B cell (primary cell): Measurements from ENCODE around the gene POLR2F.

ENCODE experiments used
- EZH2 ChIP-seq: IDR thresholded peaks from 2 replicates; pipeline ENCODE4 v1.6.1; 2012; ENCODE audit warnings: borderline replicate concordance, low read depth, mild to moderate bottlenecking, moderate library complexity, low read length; ENCODE audit not compliant: insufficient read depth, poor library complexity, severe bottlenecking
- TF ChIP-seq, protein P1 (sequence below): fragments of 200-600 bp; IDR thresholded peaks from one replicate; pipeline ENCODE4 v1.8.0; 2022; ENCODE audit warnings: antibody characterized with exemption, mild to moderate bottlenecking

DNA sequence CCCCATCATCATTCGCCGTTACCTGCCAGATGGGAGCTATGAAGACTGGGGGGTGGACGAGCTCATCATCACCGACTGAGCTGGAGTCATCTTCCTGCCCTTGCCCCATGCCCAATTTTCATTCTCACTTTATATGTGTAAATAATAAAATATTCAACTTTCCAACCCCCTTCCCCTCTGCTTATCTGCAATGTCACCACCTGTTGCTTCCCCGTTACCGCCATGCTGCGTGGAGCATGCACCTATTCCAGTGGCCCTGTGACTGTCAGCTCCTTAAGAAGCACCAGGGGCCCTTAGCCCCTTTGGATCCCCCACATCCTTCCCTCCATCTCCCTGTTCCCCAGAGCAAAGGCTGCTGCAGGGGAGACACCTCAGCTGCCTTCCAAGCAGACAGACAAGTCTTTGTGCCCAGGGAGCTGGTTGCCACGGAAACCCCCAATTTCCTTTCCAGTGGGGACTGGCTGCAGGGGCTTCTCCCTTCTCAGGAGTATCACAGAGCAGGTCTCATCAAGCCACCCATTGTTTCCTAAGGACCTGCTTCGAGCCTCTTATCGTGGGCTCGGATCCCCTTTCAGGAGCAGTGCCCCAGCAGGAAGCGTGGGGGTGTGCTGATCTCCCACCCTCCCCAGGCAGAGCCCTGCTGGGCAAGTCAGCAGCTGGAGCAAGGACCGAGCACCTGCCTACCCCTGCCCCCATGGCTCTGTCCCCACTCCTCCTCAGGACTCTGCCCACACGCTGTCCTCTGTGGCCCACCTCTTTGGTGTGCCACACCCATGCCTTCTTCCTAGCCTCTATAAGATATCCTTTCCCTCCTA is 14.3 kb downstream of the POLR2F start:
- TF ChIP-seq, protein P1, sequence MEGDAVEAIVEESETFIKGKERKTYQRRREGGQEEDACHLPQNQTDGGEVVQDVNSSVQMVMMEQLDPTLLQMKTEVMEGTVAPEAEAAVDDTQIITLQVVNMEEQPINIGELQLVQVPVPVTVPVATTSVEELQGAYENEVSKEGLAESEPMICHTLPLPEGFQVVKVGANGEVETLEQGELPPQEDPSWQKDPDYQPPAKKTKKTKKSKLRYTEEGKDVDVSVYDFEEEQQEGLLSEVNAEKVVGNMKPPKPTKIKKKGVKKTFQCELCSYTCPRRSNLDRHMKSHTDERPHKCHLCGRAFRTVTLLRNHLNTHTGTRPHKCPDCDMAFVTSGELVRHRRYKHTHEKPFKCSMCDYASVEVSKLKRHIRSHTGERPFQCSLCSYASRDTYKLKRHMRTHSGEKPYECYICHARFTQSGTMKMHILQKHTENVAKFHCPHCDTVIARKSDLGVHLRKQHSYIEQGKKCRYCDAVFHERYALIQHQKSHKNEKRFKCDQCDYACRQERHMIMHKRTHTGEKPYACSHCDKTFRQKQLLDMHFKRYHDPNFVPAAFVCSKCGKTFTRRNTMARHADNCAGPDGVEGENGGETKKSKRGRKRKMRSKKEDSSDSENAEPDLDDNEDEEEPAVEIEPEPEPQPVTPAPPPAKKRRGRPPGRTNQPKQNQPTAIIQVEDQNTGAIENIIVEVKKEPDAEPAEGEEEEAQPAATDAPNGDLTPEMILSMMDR: no peak
- TF ChIP-seq EZH2: no peak
